Muscle of back (tissue), 11 donors: ENCODE measurements around the gene COL18A1. TPM values are rescaled to one million over a fixed set of nuclear protein-coding genes. Genes with fewer than 3 reads are reported as not detected.
A peak's percentile ranks its signal among the peaks of the same experiment; 100 is the strongest.

Source experiments
- DNase-seq, 3 donors: peaks; one replicate each; pipeline versions ENCODE4 v3.0.0 to v3.0.0-alpha.2; 2013
- polyA plus RNA-seq, 10 donors: library from polyadenylated mRNA; unstranded; fragments of 120-200 nt; gene quantifications; one replicate each; pipeline ENCODE4 v1.2.1, GENCODE V29; 2013; ENCODE audit not compliant: insufficient read length in 10 of 10

COL18A1 gene
- polyA plus RNA-seq, 10 donors: 53.7 to 116 (median 71.4) TPM

- DNase-seq: peak; percentile 43 to 85 (median 75)
Observed at GRCh38 chr21:45478115-45478801, 73.3 kb downstream of the COL18A1 start.

GRCh38 chr21:45478816-45479669, 74.1 kb downstream of the COL18A1 start:
- DNase-seq: no peak

- DNase-seq: no peak
Observed at GRCh38 chr21:45479691-45480675, 75.0 kb downstream of the COL18A1 start.

GRCh38 chr21:45480701-45481500, 75.9 kb downstream of the COL18A1 start:
- no peak for DNase-seq

GRCh38 chr21:45481566-45481965, 76.6 kb downstream of the COL18A1 start:
- no peak for DNase-seq

- no peak for DNase-seq
Observed at GRCh38 chr21:45481977-45482898, 77.3 kb downstream of the COL18A1 start.

- DNase-seq: peak in 2 of 3 donors; percentile 16 to 39
Observed at GRCh38 chr21:45482899-45483821, 78.2 kb downstream of the COL18A1 start.

GRCh38 chr21:45484318-45484717, 79.4 kb downstream of the COL18A1 start:
- no peak for DNase-seq

- DNase-seq: no peak
Observed at GRCh38 chr21:45485686-45486442, 80.9 kb downstream of the COL18A1 start.

GRCh38 chr21:45486443-45487160, 81.6 kb downstream of the COL18A1 start:
- DNase-seq: no peak

GRCh38 chr21:45487161-45487806, 82.3 kb downstream of the COL18A1 start:
- DNase-seq: no peak

GRCh38 chr21:45487891-45488600, 83.1 kb downstream of the COL18A1 start:
- no peak for DNase-seq

GRCh38 chr21:45488931-45489721, 84.2 kb downstream of the COL18A1 start:
- no peak for DNase-seq

GRCh38 chr21:45489722-45489982, 84.7 kb downstream of the COL18A1 start:
- no peak for DNase-seq

- DNase-seq: no peak
Observed at GRCh38 chr21:45490049-45490731, 85.2 kb downstream of the COL18A1 start.
